A549 (cell line): Measurements from ENCODE around the gene SERTAD2. TPM values are rescaled to one million over a fixed set of nuclear protein-coding genes. Genes with fewer than 3 reads are reported as not detected.

ENCODE experiments used
- ATAC-seq, 2 experiments: fragments of 200-7000 bp in 1 of 2; fragments of >200 bp in 1 of 2; cut with Nextera tagmentation in 1 of 2; cut with Tn5 transposase in 1 of 2; 3 replicates each; pipeline versions ENCODE4 v1.8.0 to v1.9.1; 2018 to 2020; ENCODE audit warnings: mild to moderate bottlenecking in 1 of 2, moderate library complexity in 1 of 2
- CTCF ChIA-PET: fragments of 300-600 bp; sonication (Branson Sonifier 250); formaldehyde crosslinking; extraction: SDS; loops from one replicate; lab custom pipeline; 2021; ENCODE audit warnings: antibody characterized with exemption, inconsistent platforms; lab: Yijun Ruan, JAX
- POLR2A ChIA-PET: fragments of 350-600 bp; formaldehyde crosslinking; extraction: SDS; loops from one replicate; lab custom pipeline; 2021; ENCODE audit warnings: antibody characterized with exemption, inconsistent platforms; lab: Yijun Ruan, JAX
- DNase-seq, 2 experiments: peaks; one replicate each; pipeline versions ENCODE4 v3.0.0 to v3.0.0-alpha.2; 2011 to 2016; ENCODE audit warnings: low read depth in 1 of 2, low spot score in 1 of 2
- FAIRE-seq: peaks from 2 replicates; lab custom pipeline; 2011; peaks lifted over from hg19 to GRCh38; lab: Jason Lieb, UNC
- H3K27ac ChIP-seq, 2 experiments: fragments of >200 bp; sonication (Bioruptor Twin); formaldehyde crosslinking; 3 replicates each; pipeline ENCODE4 v1.5.1; 2016 to 2017
- H3K4me1 ChIP-seq: fragments of >200 bp; sonication (Bioruptor Twin); formaldehyde crosslinking; 3 replicates; pipeline ENCODE4 v1.6.1; 2016
- H3K4me2 ChIP-seq: fragments of >200 bp; sonication (Bioruptor Twin); formaldehyde crosslinking; 3 replicates; pipeline ENCODE4 v1.6.1; 2016
- H3K4me3 ChIP-seq: fragments of >200 bp; sonication (Bioruptor Twin); formaldehyde crosslinking; 3 replicates; pipeline ENCODE4 v1.5.1; 2016
- H3K9me3 ChIP-seq: fragments of >200 bp; sonication (Bioruptor Twin); formaldehyde crosslinking; 3 replicates; pipeline ENCODE4 v1.6.1; 2016
- CEBPB ChIP-seq, 2 experiments: fragments of >200 bp in 1 of 2; sonication (Bioruptor Twin) in 1 of 2; formaldehyde crosslinking in 1 of 2; IDR thresholded peaks; 2 replicates each; pipeline ENCODE4 v1.6.1; 2012 to 2016
- HOXB5 ChIP-seq: fragments of 250-450 bp; sonication (Bioruptor Pico); IDR thresholded peaks from 2 replicates; pipeline ENCODE4 v1.5.0; 2020; ENCODE audit warnings: mild to moderate bottlenecking, moderate library complexity
- JUNB ChIP-seq: fragments of >200 bp; sonication (Bioruptor Twin); formaldehyde crosslinking; IDR thresholded peaks from 2 replicates; pipeline ENCODE4 v1.6.1; 2016
- MAFK ChIP-seq: fragments of 450-650 bp; IDR thresholded peaks from 2 replicates; pipeline ENCODE4 v1.6.1; 2014; ENCODE audit not compliant: partially characterized antibody
- MAZ ChIP-seq: fragments of 150-350 bp; IDR thresholded peaks from 2 replicates; pipeline ENCODE4 v1.6.1; 2014; ENCODE audit warnings: antibody characterized with exemption, low read depth, low read length, borderline replicate concordance
- NFE2L2 ChIP-seq: fragments of 150-350 bp; conservative IDR thresholded peaks from 2 replicates; pipeline ENCODE4 v1.6.1; 2014; ENCODE audit warnings: low read length
- NR3C1 ChIP-seq: fragments of >200 bp; sonication (Bioruptor Twin); formaldehyde crosslinking; IDR thresholded peaks from 3 replicates; pipeline ENCODE4 v1.6.1; 2017
- POLR2AphosphoS2 ChIP-seq: conservative IDR thresholded peaks from 2 replicates; pipeline ENCODE4 v1.6.1; 2012; ENCODE audit warnings: low read length, improper control_type of control experiment, inconsistent platforms
- RCOR1 ChIP-seq: fragments of 150-350 bp; IDR thresholded peaks from 2 replicates; pipeline ENCODE4 v1.6.1; 2014; ENCODE audit warnings: antibody characterized with exemption, low read length, low read depth
- TP53 ChIP-seq: fragments of 250-450 bp; sonication (Bioruptor Pico); IDR thresholded peaks from 2 replicates; pipeline ENCODE4 v1.5.0; 2021; ENCODE audit warnings: mild to moderate bottlenecking, moderate library complexity
- ZC3H11A ChIP-seq: fragments of 450-650 bp; IDR thresholded peaks from 2 replicates; pipeline ENCODE4 v1.6.1; 2014; ENCODE audit warnings: antibody characterized with exemption, mild to moderate bottlenecking
- ZSCAN20 ChIP-seq: fragments of 250-450 bp; sonication (Bioruptor Pico); IDR thresholded peaks from 2 replicates; pipeline ENCODE4 v1.8.0; 2022; ENCODE audit warnings: mild to moderate bottlenecking, moderate library complexity
- WGBS: methylation state at CpG from one replicate; pipeline ENCODE4 v1.1.6; 2017; ENCODE audit errors: missing lambda C conversion rate; 5-methylcytosine and 5-hydroxymethylcytosine counted together
- polyA plus RNA-seq, 4 experiments: library from polyadenylated mRNA; depleted of rRNA in 3 of 4; stranded (reverse); fragments of >200 nt; fragmentation: RNase III in 1 of 4; extraction: RNeasy Plus Mini Kit Qiagen cat#74134 plus additional on column Dnase treatment in 1 of 4; gene quantifications; 2 replicates in 3 of 4; 3 replicates in 1 of 4; pipeline ENCODE4 v1.2.3, GENCODE V29; 2011 to 2017
- TF ChIP-seq, protein P1 (sequence below): IDR thresholded peaks from 2 replicates; pipeline ENCODE4 v1.6.1; 2012; ENCODE audit warnings: low read depth, borderline replicate concordance
- TF ChIP-seq, protein P2 (sequence below): fragments of 250-450 bp; sonication (Bioruptor Pico); IDR thresholded peaks from 2 replicates; pipeline ENCODE4 v1.5.0; 2021; ENCODE audit warnings: mild to moderate bottlenecking, moderate library complexity, borderline replicate concordance
- TF ChIP-seq, protein P3 (sequence below): fragments of >200 bp; sonication (Bioruptor Twin); formaldehyde crosslinking; IDR thresholded peaks from 2 replicates; pipeline ENCODE4 v1.6.1; 2016
- TF ChIP-seq, protein P4 (sequence below): fragments of 150-350 bp; IDR thresholded peaks from 2 replicates; pipeline ENCODE4 v1.6.1; 2014; ENCODE audit warnings: low read depth, mild to moderate bottlenecking, low read length
- TF ChIP-seq, protein P5 (sequence below): IDR thresholded peaks from 2 replicates; pipeline ENCODE4 v1.6.1; 2012
- TF ChIP-seq, protein P6 (sequence below): fragments of >200 bp; sonication (Bioruptor Twin); formaldehyde crosslinking; IDR thresholded peaks from 3 replicates; pipeline ENCODE4 v1.6.1; 2016
- TF ChIP-seq, protein P7 (sequence below): fragments of 200-600 bp; sonication (generic); IDR thresholded peaks from 2 replicates; pipeline ENCODE4 v1.6.1; 2016; ENCODE audit warnings: antibody characterized with exemption, mild to moderate bottlenecking, moderate library complexity

SERTAD2 gene
- polyA plus RNA-seq, 2 of the 4 experiments (the other 2 are of a cell fraction): 11.8 TPM

DNA sequence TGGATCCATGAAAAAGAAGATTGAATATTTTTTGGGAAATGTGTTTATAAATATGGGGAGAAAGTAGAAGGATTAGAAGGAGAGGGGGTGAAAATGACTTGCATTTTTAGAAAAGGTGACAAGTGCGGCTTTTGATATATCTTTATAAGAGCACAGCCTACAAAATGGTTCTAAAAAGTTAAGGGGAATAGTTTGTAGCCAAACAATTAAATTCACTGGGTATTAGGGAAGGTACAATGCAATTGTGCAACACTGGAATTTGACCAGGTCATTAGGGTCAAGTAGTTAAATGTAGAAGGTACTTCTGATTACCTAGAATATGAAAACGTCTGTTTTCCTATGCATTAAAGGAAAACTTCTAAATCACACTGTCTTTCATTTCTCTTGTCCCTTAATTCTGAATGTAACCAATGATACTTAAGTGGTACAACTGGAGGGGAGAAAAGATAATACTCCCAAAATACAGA, 44.5 kb upstream of the SERTAD2 start:
- DNase-seq (no peak), ATAC-seq (no peak)
- WGBS: 48% methylated on average over 2 of the region's 2 CpGs
- no peaks in the 10 kb centered on the region for H3K9me3 ChIP-seq
- peaks cover 20% of the 10 kb centered on the region for H3K4me1 ChIP-seq
- ChIA-PET CTCF (no interaction called here), POLR2A (interaction anchor here (1.0 kb wide), 2 partner anchors 44 to 53 kb away, joined by 3 to 5 read pairs; no protein-coding TSS in a partner anchor)
- no peak overlapping the region for H3K4me3 ChIP-seq
- peak overlapping the region; percentile 60 for H3K4me2 ChIP-seq
- TF ChIP-seq HOXB5 (CRISPR knock-in tag) (no peak), NFE2L2 (peak; percentile 54), CEBPB (IDR thresholded peaks at IDR 0.05) (peak; percentile 33 to 75; a peak in 3 of 4 replicates), TP53 (CRISPR knock-in tag) (no peak), RCOR1 (no peak)
- TF ChIP-seq, protein P1, sequence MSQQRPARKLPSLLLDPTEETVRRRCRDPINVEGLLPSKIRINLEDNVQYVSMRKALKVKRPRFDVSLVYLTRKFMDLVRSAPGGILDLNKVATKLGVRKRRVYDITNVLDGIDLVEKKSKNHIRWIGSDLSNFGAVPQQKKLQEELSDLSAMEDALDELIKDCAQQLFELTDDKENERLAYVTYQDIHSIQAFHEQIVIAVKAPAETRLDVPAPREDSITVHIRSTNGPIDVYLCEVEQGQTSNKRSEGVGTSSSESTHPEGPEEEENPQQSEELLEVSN: no peak
- TF ChIP-seq, all 56 proteins: peak for 2
- no peak for FAIRE-seq
- H3K27ac ChIP-seq: peak overlapping the region in 1 of 2 experiments; percentile 52; a peak in 3 of 6 replicates

DNA sequence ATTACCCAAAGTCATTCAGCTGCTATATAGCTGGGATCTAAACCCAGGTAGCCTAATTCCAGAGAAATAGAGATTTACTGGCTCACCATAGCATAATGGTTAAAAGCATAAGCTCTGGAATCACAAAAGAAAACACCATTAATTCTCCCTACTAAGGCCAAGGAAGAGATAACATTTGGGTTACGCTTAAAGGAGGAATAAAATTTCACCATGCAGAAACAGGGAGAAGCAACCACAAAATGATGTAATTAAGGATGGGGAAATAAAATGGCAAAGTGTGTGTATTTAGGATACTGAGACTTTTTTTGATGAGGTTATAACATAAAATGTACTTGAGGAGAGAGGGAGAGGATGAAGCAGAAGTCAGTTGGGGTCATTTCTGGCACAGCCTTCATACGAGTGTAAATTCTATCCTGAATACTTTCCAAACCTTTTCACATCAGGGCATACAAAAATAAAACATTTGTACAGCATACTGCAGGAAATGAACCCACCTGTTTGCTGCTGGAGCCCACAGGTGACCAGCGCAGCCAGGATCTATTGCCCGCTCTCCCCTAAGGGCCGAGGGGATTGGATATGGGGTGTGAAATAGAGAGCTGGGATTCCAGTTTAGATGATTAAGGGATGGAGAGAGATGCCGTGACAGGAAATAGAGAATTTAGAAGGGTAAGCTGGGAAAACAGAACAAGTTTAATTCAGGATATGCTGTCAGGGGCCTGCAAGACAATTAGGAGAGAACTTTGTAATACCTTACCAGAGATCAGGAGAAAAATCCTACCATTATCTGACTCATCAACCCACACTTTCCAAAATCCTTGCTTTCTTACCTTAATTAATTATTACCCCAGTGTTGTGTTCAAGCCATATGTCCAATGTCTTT, 43.8 kb upstream of the SERTAD2 start:
- CTCF ChIA-PET: interaction anchor here (1.6 to 1.9 kb wide), 3 partner anchors 35 to 111 kb away, joined by 4 to 6 read pairs (median 5); no protein-coding TSS in a partner anchor
- Histone ChIP-seq H3K4me2 (peak overlapping the region; percentile 60), H3K9me3 (no peaks in the 10 kb centered on the region), H3K4me1 (peaks cover 20% of the 10 kb centered on the region), H3K27ac (peak overlapping the region in 1 of 2 experiments; percentile 52; a peak in 3 of 6 replicates)
- DNase-seq: no peak
- POLR2A ChIA-PET: interaction anchor here (1.0 to 1.5 kb wide), 2 partner anchors 43 to 54 kb away, joined by 4 to 5 read pairs; partner anchors contain the start of gene SERTAD2
- FAIRE-seq: no peak
- WGBS: 90% methylated on average over 6 of the region's 6 CpGs
- no peak for TF ChIP-seq JUNB
- no peak for TF ChIP-seq ZC3H11A
- no peak for TF ChIP-seq MAFK
- TF ChIP-seq, protein P2, sequence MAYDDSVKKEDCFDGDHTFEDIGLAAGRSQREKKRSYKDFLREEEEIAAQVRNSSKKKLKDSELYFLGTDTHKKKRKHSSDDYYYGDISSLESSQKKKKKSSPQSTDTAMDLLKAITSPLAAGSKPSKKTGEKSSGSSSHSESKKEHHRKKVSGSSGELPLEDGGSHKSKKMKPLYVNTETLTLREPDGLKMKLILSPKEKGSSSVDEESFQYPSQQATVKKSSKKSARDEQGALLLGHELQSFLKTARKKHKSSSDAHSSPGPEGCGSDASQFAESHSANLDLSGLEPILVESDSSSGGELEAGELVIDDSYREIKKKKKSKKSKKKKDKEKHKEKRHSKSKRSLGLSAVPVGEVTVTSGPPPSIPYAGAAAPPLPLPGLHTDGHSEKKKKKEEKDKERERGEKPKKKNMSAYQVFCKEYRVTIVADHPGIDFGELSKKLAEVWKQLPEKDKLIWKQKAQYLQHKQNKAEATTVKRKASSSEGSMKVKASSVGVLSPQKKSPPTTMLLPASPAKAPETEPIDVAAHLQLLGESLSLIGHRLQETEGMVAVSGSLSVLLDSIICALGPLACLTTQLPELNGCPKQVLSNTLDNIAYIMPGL (CRISPR knock-in tag): no peak
- no peak for TF ChIP-seq TP53 (CRISPR knock-in tag)
- TF ChIP-seq, protein P1: no peak
- TF ChIP-seq MAZ: no peak
- TF ChIP-seq, protein P3, sequence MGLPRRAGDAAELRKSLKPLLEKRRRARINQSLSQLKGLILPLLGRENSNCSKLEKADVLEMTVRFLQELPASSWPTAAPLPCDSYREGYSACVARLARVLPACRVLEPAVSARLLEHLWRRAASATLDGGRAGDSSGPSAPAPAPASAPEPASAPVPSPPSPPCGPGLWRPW: no peak
- TF ChIP-seq, all 56 proteins: peak for 0
- H3K4me3 ChIP-seq: no peak overlapping the region
- ATAC-seq: no peak

DNA sequence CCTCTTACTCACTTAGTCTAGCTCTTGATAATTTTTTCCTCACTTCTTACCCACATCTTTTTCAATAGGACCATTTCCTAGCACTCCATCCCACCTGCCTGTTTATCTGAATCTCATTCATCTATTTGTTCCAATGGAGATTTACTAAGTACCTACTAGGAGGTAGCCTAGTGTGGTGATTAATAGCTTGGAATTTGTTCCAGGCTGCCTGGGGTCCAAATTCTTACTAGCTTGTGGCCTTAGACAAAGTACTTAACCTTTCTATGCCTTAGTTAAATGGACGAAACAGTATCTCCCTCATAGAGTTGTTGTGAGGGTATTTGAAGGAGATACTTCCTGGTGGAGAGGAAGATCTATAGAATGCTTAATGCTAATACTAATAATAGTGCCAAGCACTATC, 42.9 kb upstream of the SERTAD2 start:
- CTCF ChIA-PET: interaction anchor here (0.7 to 1.9 kb wide), 11 partner anchors 9 to 174 kb away, joined by 3 to 6 read pairs (median 4); no protein-coding TSS in a partner anchor
- WGBS: 94% methylated on average over 1 of the region's 1 CpG
- TF ChIP-seq MAFK (no peak), NR3C1 (no peak), POLR2AphosphoS2 (no peak), MAZ (no peak), ZSCAN20 (CRISPR knock-in tag) (no peak), NFE2L2 (no peak)
- TF ChIP-seq, protein P4, sequence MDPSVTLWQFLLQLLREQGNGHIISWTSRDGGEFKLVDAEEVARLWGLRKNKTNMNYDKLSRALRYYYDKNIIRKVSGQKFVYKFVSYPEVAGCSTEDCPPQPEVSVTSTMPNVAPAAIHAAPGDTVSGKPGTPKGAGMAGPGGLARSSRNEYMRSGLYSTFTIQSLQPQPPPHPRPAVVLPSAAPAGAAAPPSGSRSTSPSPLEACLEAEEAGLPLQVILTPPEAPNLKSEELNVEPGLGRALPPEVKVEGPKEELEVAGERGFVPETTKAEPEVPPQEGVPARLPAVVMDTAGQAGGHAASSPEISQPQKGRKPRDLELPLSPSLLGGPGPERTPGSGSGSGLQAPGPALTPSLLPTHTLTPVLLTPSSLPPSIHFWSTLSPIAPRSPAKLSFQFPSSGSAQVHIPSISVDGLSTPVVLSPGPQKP: no peak
- TF ChIP-seq, protein P5, sequence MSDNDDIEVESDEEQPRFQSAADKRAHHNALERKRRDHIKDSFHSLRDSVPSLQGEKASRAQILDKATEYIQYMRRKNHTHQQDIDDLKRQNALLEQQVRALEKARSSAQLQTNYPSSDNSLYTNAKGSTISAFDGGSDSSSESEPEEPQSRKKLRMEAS: no peak
- TF ChIP-seq, protein P6, sequence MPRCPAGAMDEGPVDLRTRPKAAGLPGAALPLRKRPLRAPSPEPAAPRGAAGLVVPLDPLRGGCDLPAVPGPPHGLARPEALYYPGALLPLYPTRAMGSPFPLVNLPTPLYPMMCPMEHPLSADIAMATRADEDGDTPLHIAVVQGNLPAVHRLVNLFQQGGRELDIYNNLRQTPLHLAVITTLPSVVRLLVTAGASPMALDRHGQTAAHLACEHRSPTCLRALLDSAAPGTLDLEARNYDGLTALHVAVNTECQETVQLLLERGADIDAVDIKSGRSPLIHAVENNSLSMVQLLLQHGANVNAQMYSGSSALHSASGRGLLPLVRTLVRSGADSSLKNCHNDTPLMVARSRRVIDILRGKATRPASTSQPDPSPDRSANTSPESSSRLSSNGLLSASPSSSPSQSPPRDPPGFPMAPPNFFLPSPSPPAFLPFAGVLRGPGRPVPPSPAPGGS: no peak
- TF ChIP-seq, protein P7, sequence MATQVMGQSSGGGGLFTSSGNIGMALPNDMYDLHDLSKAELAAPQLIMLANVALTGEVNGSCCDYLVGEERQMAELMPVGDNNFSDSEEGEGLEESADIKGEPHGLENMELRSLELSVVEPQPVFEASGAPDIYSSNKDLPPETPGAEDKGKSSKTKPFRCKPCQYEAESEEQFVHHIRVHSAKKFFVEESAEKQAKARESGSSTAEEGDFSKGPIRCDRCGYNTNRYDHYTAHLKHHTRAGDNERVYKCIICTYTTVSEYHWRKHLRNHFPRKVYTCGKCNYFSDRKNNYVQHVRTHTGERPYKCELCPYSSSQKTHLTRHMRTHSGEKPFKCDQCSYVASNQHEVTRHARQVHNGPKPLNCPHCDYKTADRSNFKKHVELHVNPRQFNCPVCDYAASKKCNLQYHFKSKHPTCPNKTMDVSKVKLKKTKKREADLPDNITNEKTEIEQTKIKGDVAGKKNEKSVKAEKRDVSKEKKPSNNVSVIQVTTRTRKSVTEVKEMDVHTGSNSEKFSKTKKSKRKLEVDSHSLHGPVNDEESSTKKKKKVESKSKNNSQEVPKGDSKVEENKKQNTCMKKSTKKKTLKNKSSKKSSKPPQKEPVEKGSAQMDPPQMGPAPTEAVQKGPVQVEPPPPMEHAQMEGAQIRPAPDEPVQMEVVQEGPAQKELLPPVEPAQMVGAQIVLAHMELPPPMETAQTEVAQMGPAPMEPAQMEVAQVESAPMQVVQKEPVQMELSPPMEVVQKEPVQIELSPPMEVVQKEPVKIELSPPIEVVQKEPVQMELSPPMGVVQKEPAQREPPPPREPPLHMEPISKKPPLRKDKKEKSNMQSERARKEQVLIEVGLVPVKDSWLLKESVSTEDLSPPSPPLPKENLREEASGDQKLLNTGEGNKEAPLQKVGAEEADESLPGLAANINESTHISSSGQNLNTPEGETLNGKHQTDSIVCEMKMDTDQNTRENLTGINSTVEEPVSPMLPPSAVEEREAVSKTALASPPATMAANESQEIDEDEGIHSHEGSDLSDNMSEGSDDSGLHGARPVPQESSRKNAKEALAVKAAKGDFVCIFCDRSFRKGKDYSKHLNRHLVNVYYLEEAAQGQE: no peak

More for the DNA sequence above, 42.9 kb upstream of the SERTAD2 start:
- H3K9me3 ChIP-seq: no peaks in the 10 kb centered on the region
- no peak overlapping the region for H3K27ac ChIP-seq
- H3K4me1 ChIP-seq: peaks cover 20% of the 10 kb centered on the region
- no peak for FAIRE-seq
- DNase-seq: no peak
- no peak for ATAC-seq
- H3K4me3 ChIP-seq: no peak overlapping the region
- POLR2A ChIA-PET: interaction anchor here (1.5 to 1.6 kb wide), 2 partner anchors 41 to 43 kb away, joined by 4 read pairs; partner anchors contain the start of gene SERTAD2
- no peak overlapping the region for H3K4me2 ChIP-seq
